ENCODE measurements around the gene ZBTB7C.

Gene ZBTB7C

DNA sequence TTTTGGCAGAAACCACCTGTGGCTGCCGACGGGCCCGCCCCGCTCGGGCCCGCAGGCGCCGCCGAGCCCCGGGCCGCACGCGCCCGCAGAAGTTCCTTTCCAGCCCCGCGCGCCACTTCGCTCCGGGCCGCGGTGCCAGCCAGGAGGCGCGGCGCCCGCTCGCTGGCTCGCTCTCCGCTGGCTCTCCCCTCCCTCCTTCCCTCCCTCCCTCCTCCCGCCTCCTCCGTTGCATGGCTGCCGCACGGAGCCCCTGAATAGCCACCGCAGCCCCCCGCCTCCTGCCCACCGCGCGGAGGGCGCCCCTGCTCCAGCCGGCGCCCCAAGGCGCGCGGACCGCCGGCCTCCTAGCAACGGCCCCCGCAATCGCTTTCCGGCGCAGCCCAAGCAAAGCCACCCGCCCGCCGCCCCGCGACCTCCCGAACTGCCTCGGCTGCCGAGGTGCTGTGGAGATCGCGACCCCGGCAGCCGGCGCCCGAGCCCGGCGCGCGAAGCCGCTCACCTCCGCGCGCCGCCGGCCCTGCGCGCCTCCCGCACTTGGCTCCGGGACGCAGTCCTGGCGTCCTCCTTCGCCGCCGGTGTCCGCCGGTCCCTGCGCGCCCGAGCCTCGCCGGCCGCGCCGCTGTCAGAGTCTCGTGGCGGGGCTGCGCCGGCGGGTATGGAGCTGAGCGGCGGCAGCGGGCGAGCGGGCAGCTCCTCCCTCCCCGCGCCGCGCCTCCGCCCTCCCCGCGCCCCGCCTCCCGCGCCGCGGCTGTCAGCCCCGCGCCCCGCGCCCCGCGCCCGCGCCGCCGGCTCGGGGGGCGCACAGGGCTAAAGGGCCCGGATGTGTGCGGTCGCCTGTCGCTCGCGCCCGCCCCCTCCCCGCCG lies at the start of gene ZBTB7C:
Gene ZBTB7C, minus strand, starts transcription at position 657 of the 864 bp plus-strand sequence.
- Histone ChIP-seq H3K36me3 (ENCODE audit: control insufficient read depth in 1 of 2, insufficient read depth in 2 of 2, low read length in 2 of 2) (no peaks in the 10 kb centered on the region), H3K27me3 (ENCODE audit: low read depth, low read length) (peaks cover 38% of the 10 kb centered on the region), H3K27ac (ENCODE audit: low read length) (no peak within 1 kb of the TSS), H3K4me3 (ENCODE audit: low read depth in 1 of 2, low read length in 2 of 2) (peak within 1 kb of the TSS; percentile 52 to 83), H3K4me1 (ENCODE audit: control insufficient read depth in 1 of 2, insufficient read depth in 2 of 2, low read length in 2 of 2) (peaks cover 0 to 14% of the 10 kb centered on the region in 2 donors), H3K9me3 (ENCODE audit: control insufficient read depth in 1 of 2, low read length in 2 of 2) (no peaks in the 10 kb centered on the region)

DNA sequence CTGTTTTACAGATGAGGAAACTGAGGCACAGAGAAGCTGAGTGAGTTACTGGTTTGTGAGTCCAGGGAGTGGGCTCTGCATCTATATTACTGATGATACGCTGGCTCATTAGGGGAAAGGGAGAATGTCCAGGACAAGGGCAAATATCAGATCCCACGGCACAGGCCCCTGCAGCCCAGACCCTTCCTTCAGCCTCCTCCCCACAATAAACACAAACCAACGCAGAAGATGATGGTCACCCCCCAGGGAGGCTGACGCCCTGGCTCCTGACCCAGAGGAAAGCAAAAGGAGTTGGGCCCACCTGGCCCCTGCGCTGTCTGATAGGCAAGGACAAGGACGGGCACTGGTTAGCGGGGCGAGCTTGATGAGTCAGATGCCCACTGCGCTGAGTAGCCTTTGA lies 47.7 kb upstream of the ZBTB7C start:
- Histone ChIP-seq H3K4me3 (ENCODE audit: low read depth in 1 of 2, low read length in 2 of 2) (no peak overlapping the region), H3K27me3 (ENCODE audit: low read depth, low read length) (no peaks in the 10 kb centered on the region), H3K36me3 (ENCODE audit: control insufficient read depth in 1 of 2, insufficient read depth in 2 of 2, low read length in 2 of 2) (no peaks in the 10 kb centered on the region), H3K4me1 (ENCODE audit: control insufficient read depth in 1 of 2, insufficient read depth in 2 of 2, low read length in 2 of 2) (peaks cover 0 to 10% of the 10 kb centered on the region in 2 donors), H3K9me3 (ENCODE audit: control insufficient read depth in 1 of 2, low read length in 2 of 2) (no peaks in the 10 kb centered on the region), H3K27ac (ENCODE audit: low read length) (peak overlapping the region; percentile 82)

DNA sequence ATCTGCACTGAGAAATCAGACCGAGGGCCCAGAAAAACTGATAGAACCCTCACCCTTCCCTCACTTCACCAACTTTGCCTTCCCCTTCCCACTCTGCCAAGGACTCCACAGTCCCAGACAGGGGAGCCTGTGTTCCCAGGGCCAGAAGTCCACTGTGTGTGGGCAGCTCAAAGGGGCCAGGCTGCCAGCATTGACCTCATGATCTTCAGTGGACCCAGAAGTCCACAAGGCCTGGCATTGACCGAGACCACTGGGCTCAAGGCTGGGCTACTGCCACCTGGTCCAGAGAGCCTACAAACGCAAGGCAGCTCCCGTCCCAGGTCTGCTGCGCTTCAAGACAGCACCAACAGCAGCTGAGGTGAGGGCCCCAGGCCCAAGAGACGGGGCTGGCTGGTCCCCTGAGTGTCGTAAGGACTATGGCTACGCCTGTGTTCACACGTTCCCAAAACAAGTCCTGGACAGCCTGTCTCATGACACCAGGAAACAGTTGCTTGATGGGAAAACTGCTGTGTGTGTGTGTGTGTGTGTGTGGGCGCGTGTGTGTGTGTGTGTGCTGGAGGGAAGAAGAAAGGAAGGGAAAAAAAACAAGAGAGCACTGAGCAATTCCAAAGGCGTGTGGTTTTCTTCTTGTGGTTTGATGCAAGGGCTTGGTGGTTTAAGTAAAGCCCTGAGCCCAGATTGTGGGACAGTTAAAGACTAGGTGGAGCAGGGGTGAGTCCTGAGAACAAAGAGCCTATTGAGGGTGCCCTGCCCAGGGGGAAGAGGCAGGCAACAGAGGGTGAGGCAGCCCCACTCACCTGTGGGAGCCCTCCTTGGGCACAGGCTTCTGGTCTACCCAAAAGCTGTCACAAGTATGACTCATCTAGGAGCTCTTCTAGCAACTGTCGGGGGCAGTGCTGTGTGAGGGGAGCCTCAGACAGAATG lies 46.6 kb upstream of the ZBTB7C start:
- Histone ChIP-seq H3K27ac (ENCODE audit: low read length) (peak overlapping the region; percentile 82), H3K27me3 (ENCODE audit: low read depth, low read length) (no peaks in the 10 kb centered on the region), H3K4me3 (ENCODE audit: low read depth in 1 of 2, low read length in 2 of 2) (no peak overlapping the region), H3K9me3 (ENCODE audit: control insufficient read depth in 1 of 2, low read length in 2 of 2) (no peaks in the 10 kb centered on the region), H3K4me1 (ENCODE audit: control insufficient read depth in 1 of 2, insufficient read depth in 2 of 2, low read length in 2 of 2) (peaks cover 0 to 10% of the 10 kb centered on the region in 2 donors), H3K36me3 (ENCODE audit: control insufficient read depth in 1 of 2, insufficient read depth in 2 of 2, low read length in 2 of 2) (no peaks in the 10 kb centered on the region)

DNA sequence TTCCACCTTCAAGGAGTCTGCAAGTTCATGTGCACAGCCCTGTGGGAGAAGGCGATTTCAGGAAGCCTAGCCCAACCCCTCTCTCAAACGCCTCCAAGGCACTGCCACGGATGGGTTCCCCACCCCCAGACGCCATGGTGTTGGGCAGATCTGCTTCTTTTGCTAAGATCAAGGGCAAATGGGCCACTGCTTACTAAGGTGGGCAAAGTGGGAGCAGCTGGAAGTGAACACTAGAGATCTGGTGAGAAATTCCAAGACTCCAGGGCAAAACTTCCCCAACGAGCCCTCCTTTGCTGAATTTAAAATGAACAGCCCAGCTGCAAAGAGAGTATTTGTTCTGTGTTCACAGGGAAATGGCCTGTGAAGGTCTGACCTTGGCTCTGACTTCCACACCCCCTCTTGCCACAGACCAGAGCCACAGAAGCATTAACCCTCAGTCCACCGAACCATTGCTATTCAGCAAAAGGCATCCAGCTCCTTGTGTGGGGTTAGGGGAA lies 45.1 kb upstream of the ZBTB7C start:
- Histone ChIP-seq H3K9me3 (ENCODE audit: control insufficient read depth in 1 of 2, low read length in 2 of 2) (no peaks in the 10 kb centered on the region), H3K4me1 (ENCODE audit: control insufficient read depth in 1 of 2, insufficient read depth in 2 of 2, low read length in 2 of 2) (peaks cover 0 to 6% of the 10 kb centered on the region in 2 donors), H3K4me3 (ENCODE audit: low read depth in 1 of 2, low read length in 2 of 2) (no peak overlapping the region), H3K27me3 (ENCODE audit: low read depth, low read length) (no peaks in the 10 kb centered on the region), H3K36me3 (ENCODE audit: control insufficient read depth in 1 of 2, insufficient read depth in 2 of 2, low read length in 2 of 2) (no peaks in the 10 kb centered on the region), H3K27ac (ENCODE audit: low read length) (no peak overlapping the region)

DNA sequence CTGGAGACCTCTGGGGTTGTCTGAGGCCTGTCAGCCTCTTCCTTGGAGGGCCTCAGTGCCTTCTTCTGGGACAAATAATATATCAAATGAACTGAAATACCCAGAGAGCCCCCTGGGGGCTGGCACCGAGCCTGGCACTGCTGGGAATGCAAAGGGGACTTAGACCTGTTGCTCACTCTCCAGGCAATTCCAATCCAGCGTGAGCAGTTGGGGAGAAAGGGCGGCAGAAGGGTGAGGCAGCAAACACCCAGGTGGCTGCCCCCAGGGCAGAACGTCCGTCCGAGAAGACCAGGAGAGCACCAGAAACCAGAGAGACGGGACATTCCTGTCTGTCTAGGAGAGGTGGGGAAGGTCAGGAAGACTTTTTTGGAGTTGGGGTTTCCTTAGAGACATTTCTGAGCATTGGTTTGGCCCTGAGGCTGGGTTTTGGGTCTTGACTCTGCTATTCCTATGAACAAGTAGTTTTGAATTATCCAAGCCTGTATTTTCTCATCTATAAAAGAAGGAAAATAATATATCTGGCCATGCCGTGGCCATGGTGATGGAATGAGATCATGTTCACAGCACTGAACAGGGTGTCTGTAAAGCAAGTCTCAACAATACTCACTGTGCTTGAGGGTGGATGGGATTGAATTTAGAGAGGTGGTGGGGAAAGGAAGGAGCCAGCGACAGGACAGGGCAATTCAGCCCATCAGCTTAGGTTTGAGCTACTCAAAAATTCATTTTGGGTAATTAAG lies 44.3 kb upstream of the ZBTB7C start:
- Histone ChIP-seq H3K4me1 (ENCODE audit: control insufficient read depth in 1 of 2, insufficient read depth in 2 of 2, low read length in 2 of 2) (peaks cover 0 to 6% of the 10 kb centered on the region in 2 donors), H3K27ac (ENCODE audit: low read length) (peak overlapping the region; percentile 37), H3K9me3 (ENCODE audit: control insufficient read depth in 1 of 2, low read length in 2 of 2) (no peaks in the 10 kb centered on the region), H3K36me3 (ENCODE audit: control insufficient read depth in 1 of 2, insufficient read depth in 2 of 2, low read length in 2 of 2) (no peaks in the 10 kb centered on the region), H3K4me3 (ENCODE audit: low read depth in 1 of 2, low read length in 2 of 2) (no peak overlapping the region), H3K27me3 (ENCODE audit: low read depth, low read length) (no peaks in the 10 kb centered on the region)

DNA sequence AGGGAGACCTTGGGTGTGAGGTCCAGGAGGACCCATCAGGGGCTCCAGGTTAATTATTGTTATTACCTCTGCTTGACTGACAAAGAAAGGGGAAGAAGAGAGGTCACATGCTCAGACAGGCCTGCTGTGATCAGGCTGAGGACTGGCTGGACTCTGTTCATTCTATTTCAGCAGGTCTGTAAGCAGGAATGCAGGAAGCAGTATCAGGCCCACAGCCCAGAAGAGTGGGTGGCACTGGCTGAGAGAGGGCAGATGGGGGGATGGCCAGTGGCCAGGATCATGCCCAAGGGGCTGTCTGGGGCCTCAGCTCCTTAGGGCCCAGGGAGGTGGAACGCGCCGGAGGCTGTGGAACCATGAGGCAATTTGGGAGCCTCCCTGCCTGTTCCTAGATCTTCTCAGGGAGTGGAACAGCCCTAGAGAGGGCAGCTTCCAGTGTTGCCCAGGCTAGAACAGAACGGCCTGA lies 43.7 kb upstream of the ZBTB7C start:
- Histone ChIP-seq H3K9me3 (ENCODE audit: control insufficient read depth in 1 of 2, low read length in 2 of 2) (no peaks in the 10 kb centered on the region), H3K27me3 (ENCODE audit: low read depth, low read length) (no peaks in the 10 kb centered on the region), H3K36me3 (ENCODE audit: control insufficient read depth in 1 of 2, insufficient read depth in 2 of 2, low read length in 2 of 2) (no peaks in the 10 kb centered on the region), H3K4me3 (ENCODE audit: low read depth in 1 of 2, low read length in 2 of 2) (no peak overlapping the region), H3K4me1 (ENCODE audit: control insufficient read depth in 1 of 2, insufficient read depth in 2 of 2, low read length in 2 of 2) (peaks cover 0 to 6% of the 10 kb centered on the region in 2 donors), H3K27ac (ENCODE audit: low read length) (peak overlapping the region; percentile 37)

DNA sequence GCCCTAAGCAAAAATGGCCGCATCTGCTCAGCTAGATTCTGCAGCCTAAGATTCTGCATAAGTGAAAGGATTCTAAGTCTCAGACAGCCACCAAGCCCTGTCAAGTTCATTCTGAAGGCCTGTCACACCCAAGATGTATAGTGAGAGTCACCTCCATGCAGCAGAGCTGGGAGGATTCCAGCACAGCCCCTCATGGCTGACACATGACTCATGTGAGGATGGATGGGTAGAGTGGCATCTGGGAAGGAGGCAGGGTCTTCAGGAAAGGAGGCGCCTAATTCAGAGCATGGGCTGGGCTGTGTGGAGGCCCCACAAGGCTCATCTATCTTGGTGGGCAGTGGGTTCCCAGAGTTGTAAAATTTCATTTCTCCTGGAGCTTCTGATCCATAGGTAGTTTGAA lies 41.5 kb upstream of the ZBTB7C start:
- Histone ChIP-seq H3K4me1 (ENCODE audit: control insufficient read depth in 1 of 2, insufficient read depth in 2 of 2, low read length in 2 of 2) (peaks cover 6 to 7% of the 10 kb centered on the region in 2 donors), H3K27me3 (ENCODE audit: low read depth, low read length) (no peaks in the 10 kb centered on the region), H3K36me3 (ENCODE audit: control insufficient read depth in 1 of 2, insufficient read depth in 2 of 2, low read length in 2 of 2) (no peaks in the 10 kb centered on the region), H3K4me3 (ENCODE audit: low read depth in 1 of 2, low read length in 2 of 2) (no peak overlapping the region), H3K9me3 (ENCODE audit: control insufficient read depth in 1 of 2, low read length in 2 of 2) (no peaks in the 10 kb centered on the region), H3K27ac (ENCODE audit: low read length) (no peak overlapping the region)

DNA sequence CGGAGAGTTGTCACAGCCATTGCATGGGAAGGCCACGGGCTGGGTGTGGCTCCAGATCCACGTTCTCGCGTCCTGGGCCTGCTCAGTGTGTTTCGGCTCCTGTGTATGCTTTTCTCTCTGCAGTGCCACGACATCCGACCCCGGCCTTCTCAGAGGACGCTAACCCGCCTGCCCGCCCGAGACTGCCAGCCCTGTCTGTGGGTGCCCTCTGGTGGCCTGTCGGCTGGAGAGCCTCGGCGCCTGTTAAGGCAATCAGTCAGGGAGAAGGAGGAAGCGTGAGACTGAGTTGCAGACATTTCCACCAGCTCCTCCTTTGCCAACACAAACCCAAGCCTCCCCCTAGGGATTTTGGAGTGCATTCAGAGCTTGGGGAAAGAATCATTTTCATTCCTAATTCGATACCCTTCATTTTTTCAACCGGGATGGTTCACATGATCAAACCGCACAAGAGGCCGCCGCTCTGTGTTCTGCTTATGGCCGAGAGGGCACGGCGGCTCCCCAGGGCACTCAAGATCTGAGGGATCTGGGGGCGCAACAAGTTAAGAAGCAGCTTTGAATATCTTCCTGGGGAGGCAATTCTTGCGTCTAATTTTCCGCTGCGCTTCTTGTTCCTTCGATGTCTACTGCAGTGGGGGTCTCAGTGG lies 37.5 kb upstream of the ZBTB7C start:
- Histone ChIP-seq H3K36me3 (ENCODE audit: control insufficient read depth in 1 of 2, insufficient read depth in 2 of 2, low read length in 2 of 2) (no peaks in the 10 kb centered on the region), H3K4me1 (ENCODE audit: control insufficient read depth in 1 of 2, insufficient read depth in 2 of 2, low read length in 2 of 2) (peaks cover 0 to 12% of the 10 kb centered on the region in 2 donors), H3K4me3 (ENCODE audit: low read depth in 1 of 2, low read length in 2 of 2) (no peak overlapping the region), H3K27ac (ENCODE audit: low read length) (no peak overlapping the region), H3K27me3 (ENCODE audit: low read depth, low read length) (no peaks in the 10 kb centered on the region), H3K9me3 (ENCODE audit: control insufficient read depth in 1 of 2, low read length in 2 of 2) (no peaks in the 10 kb centered on the region)

DNA sequence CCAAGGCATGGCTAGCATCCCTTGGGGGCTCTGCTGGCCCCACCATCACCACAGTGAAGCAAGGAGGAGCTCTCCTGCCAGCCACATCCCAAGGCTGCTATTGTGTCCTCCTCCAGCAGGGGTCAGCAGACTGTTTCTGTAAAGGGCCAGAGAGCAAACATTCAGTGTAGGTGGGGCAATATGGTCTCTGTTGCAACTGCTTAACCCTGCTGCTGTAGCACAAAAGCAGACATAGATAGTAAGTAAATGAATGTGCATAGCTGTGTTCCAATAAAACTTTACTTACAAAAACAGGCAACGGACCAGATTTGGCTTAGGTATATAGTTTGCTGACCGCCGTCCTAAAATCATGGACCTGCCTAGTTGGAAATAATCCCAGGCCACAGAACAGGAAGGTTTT lies 36.4 kb upstream of the ZBTB7C start:
- no peaks in the 10 kb centered on the region for H3K9me3 ChIP-seq (ENCODE audit: control insufficient read depth in 1 of 2, low read length in 2 of 2)
- H3K4me3 ChIP-seq (ENCODE audit: low read depth in 1 of 2, low read length in 2 of 2) = no peak overlapping the region
- H3K4me1 ChIP-seq (ENCODE audit: control insufficient read depth in 1 of 2, insufficient read depth in 2 of 2, low read length in 2 of 2) = peaks cover 0 to 19% of the 10 kb centered on the region in 2 donors
- no peaks in the 10 kb centered on the region for H3K27me3 ChIP-seq (ENCODE audit: low read depth, low read length)
- H3K36me3 ChIP-seq (ENCODE audit: control insufficient read depth in 1 of 2, insufficient read depth in 2 of 2, low read length in 2 of 2) = no peaks in the 10 kb centered on the region
- H3K27ac ChIP-seq (ENCODE audit: low read length) = no peak overlapping the region

DNA sequence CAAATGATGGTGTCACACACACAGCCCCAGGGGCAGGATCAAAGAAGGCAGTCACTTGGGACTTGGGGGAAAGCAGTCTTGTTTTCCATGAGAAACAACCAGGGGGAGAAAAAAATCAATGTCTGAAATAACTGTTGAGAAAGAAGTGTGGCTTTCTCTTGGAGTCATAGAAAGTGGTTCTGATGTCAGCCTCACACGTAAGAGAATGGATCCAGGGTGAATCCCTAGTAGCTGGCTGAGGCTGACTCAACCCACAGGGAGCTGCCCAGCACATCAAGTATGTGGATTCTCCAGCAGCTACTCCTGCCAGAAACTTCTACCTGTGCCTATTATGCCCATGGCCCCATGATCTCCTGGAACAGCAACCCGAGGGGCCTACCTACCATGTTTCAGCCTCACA lies 33.6 kb upstream of the ZBTB7C start:
- Histone ChIP-seq H3K27me3 (ENCODE audit: low read depth, low read length) (no peaks in the 10 kb centered on the region), H3K4me1 (ENCODE audit: control insufficient read depth in 1 of 2, insufficient read depth in 2 of 2, low read length in 2 of 2) (peaks cover 0 to 19% of the 10 kb centered on the region in 2 donors), H3K4me3 (ENCODE audit: low read depth in 1 of 2, low read length in 2 of 2) (no peak overlapping the region), H3K27ac (ENCODE audit: low read length) (no peak overlapping the region), H3K36me3 (ENCODE audit: control insufficient read depth in 1 of 2, insufficient read depth in 2 of 2, low read length in 2 of 2) (no peaks in the 10 kb centered on the region), H3K9me3 (ENCODE audit: control insufficient read depth in 1 of 2, low read length in 2 of 2) (no peaks in the 10 kb centered on the region)
